Measurements from ENCODE around the gene PPP4R1.

PPP4R1 gene

GRCh38 chr18:9558387-9559064, 55.8 kb downstream of the PPP4R1 start:
- TF ChIP-seq GATA3 (IDR thresholded peaks at IDR 0.05; ENCODE audit: low read depth, low read length) = no peak

- no peak for TF ChIP-seq GATA3 (IDR thresholded peaks at IDR 0.05; ENCODE audit: low read depth, low read length)
- TF ChIP-seq GATA2 (IDR thresholded peaks at IDR 0.05; ENCODE audit: low read depth, low read length) = no peak
Observed at GRCh38 chr18:9557250-9557943, 57.0 kb downstream of the PPP4R1 start.

GRCh38 chr18:9552616-9553015, 61.7 kb downstream of the PPP4R1 start:
- TF ChIP-seq GATA3 (IDR thresholded peaks at IDR 0.05; ENCODE audit: low read depth, low read length) = no peak
- no peak for TF ChIP-seq GATA2 (IDR thresholded peaks at IDR 0.05; ENCODE audit: low read depth, low read length)

- TF ChIP-seq GATA3 (IDR thresholded peaks at IDR 0.05; ENCODE audit: low read depth, low read length) = no peak
- TF ChIP-seq GATA2 (IDR thresholded peaks at IDR 0.05; ENCODE audit: low read depth, low read length) = no peak
Observed at GRCh38 chr18:9552191-9552590, 62.2 kb downstream of the PPP4R1 start.

GRCh38 chr18:9550429-9550828, 63.9 kb downstream of the PPP4R1 start:
- TF ChIP-seq GATA2 (IDR thresholded peaks at IDR 0.05; ENCODE audit: low read depth, low read length) = no peak
- no peak for TF ChIP-seq GATA3 (IDR thresholded peaks at IDR 0.05; ENCODE audit: low read depth, low read length)

GRCh38 chr18:9549405-9549804, 65.0 kb downstream of the PPP4R1 start:
- TF ChIP-seq GATA2 (IDR thresholded peaks at IDR 0.05; ENCODE audit: low read depth, low read length) (no peak), GATA3 (IDR thresholded peaks at IDR 0.05; ENCODE audit: low read depth, low read length) (no peak)

- TF ChIP-seq GATA2 (IDR thresholded peaks at IDR 0.05; ENCODE audit: low read depth, low read length) (no peak), GATA3 (IDR thresholded peaks at IDR 0.05; ENCODE audit: low read depth, low read length) (no peak)
Observed at GRCh38 chr18:9547782-9548181, 66.6 kb downstream of the PPP4R1 start.

- TF ChIP-seq GATA2 (IDR thresholded peaks at IDR 0.05; ENCODE audit: low read depth, low read length) = no peak
- no peak for TF ChIP-seq GATA3 (IDR thresholded peaks at IDR 0.05; ENCODE audit: low read depth, low read length)
Observed at GRCh38 chr18:9546468-9546867, 67.9 kb downstream of the PPP4R1 start.

- TF ChIP-seq GATA2 (IDR thresholded peaks at IDR 0.05; ENCODE audit: low read depth, low read length) (no peak), GATA3 (IDR thresholded peaks at IDR 0.05; ENCODE audit: low read depth, low read length) (no peak)
Observed at GRCh38 chr18:9545029-9545428, 69.3 kb downstream of the PPP4R1 start.

GRCh38 chr18:9542924-9543323, 71.4 kb downstream of the PPP4R1 start:
- TF ChIP-seq GATA2 (IDR thresholded peaks at IDR 0.05; ENCODE audit: low read depth, low read length) (no peak), GATA3 (IDR thresholded peaks at IDR 0.05; ENCODE audit: low read depth, low read length) (no peak)

- no peak for TF ChIP-seq GATA3 (IDR thresholded peaks at IDR 0.05; ENCODE audit: low read depth, low read length)
- TF ChIP-seq GATA2 (IDR thresholded peaks at IDR 0.05; ENCODE audit: low read depth, low read length) = no peak
Observed at GRCh38 chr18:9539938-9540337, 74.4 kb downstream of the PPP4R1 start.

- TF ChIP-seq GATA2 (IDR thresholded peaks at IDR 0.05; ENCODE audit: low read depth, low read length) (no peak), GATA3 (IDR thresholded peaks at IDR 0.05; ENCODE audit: low read depth, low read length) (no peak)
Observed at GRCh38 chr18:9539283-9539682, 75.1 kb downstream of the PPP4R1 start.

- TF ChIP-seq GATA2 (IDR thresholded peaks at IDR 0.05; ENCODE audit: low read depth, low read length) (no peak), GATA3 (IDR thresholded peaks at IDR 0.05; ENCODE audit: low read depth, low read length) (no peak)
Observed at GRCh38 chr18:9537677-9538076, 76.7 kb downstream of the PPP4R1 start.

- TF ChIP-seq GATA2 (IDR thresholded peaks at IDR 0.05; ENCODE audit: low read depth, low read length) = no peak
Observed at GRCh38 chr18:9536354-9537152, 77.8 kb downstream of the PPP4R1 start.

All from SH-SY5Y (cell line).